GM19452 (cell line): ENCODE measurements around the gene NPHP3.
"Not testable (repeated sequence)": the region's sequence is repeated elsewhere in the genome, so short reads cannot be mapped to it uniquely, and the experiment has no call there.

Experiments
- ATAC-seq: cut with Tn5 transposase; IDR thresholded peaks from one replicate; pipeline ENCODE4 v1.9.1; 2021; ENCODE audit not compliant: unreplicated experiment

NPHP3 gene, protein sequence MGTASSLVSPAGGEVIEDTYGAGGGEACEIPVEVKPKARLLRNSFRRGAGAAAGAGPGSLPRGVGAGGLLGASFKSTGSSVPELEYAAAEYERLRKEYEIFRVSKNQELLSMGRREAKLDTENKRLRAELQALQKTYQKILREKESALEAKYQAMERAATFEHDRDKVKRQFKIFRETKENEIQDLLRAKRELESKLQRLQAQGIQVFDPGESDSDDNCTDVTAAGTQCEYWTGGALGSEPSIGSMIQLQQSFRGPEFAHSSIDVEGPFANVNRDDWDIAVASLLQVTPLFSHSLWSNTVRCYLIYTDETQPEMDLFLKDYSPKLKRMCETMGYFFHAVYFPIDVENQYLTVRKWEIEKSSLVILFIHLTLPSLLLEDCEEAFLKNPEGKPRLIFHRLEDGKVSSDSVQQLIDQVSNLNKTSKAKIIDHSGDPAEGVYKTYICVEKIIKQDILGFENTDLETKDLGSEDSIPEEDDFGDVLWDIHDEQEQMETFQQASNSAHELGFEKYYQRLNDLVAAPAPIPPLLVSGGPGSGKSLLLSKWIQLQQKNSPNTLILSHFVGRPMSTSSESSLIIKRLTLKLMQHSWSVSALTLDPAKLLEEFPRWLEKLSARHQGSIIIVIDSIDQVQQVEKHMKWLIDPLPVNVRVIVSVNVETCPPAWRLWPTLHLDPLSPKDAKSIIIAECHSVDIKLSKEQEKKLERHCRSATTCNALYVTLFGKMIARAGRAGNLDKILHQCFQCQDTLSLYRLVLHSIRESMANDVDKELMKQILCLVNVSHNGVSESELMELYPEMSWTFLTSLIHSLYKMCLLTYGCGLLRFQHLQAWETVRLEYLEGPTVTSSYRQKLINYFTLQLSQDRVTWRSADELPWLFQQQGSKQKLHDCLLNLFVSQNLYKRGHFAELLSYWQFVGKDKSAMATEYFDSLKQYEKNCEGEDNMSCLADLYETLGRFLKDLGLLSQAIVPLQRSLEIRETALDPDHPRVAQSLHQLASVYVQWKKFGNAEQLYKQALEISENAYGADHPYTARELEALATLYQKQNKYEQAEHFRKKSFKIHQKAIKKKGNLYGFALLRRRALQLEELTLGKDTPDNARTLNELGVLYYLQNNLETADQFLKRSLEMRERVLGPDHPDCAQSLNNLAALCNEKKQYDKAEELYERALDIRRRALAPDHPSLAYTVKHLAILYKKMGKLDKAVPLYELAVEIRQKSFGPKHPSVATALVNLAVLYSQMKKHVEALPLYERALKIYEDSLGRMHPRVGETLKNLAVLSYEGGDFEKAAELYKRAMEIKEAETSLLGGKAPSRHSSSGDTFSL (N-terminal part only)

DNA sequence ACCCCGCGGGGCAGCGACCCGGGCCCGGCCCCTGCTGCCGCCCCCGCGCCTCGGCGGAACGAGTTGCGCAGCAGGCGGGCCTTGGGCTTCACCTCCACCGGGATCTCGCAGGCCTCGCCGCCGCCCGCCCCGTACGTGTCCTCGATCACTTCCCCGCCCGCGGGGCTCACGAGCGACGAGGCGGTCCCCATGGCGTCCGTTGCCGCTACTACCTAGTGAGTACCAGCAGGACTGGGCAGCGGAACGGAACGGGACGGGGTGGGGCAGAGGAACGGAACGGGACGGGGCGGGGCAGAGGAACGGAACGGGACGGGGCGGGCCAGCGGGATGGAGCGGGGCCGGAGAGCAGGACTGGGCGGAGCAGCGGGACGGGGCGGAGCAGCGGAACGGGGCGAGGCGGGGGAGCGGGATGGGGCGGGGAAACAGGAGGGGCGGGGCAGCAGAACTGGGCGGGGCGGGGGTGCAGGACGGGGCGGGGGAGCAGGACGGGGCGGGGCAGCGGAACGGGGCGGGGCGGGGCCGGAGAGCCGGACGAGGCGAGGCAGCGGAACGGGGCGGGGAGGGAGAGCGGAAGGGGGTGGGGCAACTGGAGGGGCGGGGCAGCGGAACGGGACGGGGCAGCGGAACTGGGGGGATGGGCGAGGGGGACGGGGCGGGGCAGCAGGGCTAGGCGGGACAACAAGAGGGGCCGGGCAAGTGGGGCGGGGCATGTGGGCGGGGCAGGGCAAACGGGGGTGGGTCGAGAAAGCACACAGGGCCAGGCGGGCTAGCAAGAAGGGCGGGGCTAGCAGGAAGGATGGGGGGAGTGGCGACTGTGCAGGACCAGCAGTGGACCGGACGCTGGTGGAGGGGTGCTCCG, at the start of gene NPHP3:
TSS of gene NPHP3 (minus strand) at position 245 of the 859 bp plus-strand sequence. CDS start at position 191, 54 bp downstream.
- peak; percentile 78 for ATAC-seq

DNA sequence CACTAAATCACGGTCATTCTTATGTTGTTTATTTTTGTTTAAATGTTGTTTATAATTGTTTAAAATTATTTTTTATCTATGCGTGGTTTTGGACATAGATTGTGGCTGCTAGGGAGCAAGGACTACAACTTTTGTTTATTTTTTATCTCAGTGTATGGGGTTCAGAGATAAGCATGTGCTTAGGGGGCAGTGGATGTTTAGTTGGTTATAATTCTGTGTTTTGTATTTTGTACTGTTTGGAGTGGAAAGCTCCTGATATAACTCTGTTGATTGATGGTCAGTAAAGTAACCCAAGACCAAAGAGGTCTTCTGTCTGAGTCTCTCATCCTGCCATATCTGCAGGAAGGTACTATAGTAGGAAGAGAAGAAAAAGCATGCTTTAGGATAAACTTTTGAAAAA, 36.5 kb upstream of the NPHP3 start:
- no peak for ATAC-seq

DNA sequence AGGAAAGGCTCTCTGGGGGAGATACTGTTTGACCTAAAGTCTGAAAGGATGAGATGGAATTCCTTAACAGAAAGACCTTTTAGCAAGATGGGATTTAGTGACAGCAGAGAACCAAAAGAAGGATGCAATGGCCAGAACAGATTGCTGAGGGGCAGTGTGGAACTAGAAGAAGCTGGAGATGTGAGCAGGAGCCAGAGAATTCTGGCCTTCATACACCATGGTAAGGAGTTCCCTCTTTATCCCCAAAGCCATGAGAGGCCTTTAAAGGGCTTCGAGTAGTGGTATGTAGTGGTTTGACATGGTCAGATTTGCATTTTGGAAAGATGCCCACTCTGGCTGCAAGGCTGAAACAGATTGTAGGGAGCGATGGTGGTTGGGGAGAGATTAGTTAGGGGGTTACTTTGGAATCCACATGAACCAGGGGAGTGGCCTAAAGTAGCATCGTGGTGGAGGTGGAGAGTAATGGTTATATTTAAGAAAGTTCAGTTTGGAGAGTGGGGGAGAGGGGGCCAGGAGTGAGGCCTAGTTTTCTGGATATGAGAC, 34.0 kb upstream of the NPHP3 start:
- no peak for ATAC-seq

DNA sequence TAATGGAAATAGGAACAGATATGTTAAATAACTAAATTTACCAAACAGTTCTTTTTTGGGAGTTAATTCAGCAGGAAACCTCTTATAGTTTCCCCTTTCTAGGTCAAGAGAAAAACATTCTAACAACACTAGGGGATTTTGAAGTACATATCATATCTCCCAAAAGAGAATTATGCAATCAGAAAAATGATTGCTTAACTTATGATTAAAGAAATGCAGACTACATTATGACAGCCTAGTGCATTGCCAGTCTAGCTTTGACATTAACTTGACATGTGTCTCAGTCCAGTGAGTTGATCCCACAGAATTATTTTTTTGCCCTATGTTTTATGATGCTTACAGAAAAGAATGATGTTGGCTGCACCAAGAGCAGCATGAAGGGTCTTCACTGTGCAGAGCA, 31.7 kb upstream of the NPHP3 start:
- no peak for ATAC-seq

DNA sequence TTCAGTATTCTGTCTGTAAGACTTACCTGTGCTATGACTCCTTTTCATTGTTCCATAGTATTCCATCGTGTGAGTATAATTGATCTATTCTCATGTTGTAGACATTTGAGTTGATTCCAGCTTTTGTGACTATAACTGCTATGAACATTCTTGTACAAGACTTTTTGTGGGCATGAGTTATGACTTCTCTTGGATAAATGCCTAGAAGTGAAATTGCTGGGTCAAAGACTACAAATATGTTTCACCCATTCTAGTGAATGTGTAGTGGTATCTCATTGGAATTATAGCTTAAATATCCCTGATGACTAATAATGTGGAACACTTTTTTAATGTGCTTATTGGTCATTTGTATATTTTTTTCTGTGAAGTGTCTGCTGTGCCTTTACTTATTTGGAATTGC, 27.6 kb upstream of the NPHP3 start:
- ATAC-seq, result no peak

DNA sequence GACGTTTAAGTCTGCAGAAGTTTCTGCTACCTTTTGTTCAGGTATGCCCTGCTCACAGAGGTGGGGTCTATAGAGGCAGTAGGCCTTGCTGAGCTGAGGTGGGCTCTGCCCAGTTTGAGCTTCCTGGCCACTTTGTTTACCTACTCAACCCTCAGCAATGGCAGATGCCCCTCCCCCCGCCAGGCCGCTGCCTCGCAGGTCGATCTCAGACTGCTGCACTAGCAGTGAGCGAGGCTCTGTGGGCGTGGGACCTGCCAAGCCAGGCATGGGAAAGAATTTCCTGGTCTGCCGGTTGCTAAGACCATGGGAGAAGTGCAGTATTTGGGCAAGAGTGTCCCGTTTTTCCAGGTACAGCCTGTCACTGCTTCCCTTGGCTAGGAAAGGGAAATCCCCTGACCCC, 24.5 kb upstream of the NPHP3 start:
- ATAC-seq, result not testable (repeated sequence)

DNA sequence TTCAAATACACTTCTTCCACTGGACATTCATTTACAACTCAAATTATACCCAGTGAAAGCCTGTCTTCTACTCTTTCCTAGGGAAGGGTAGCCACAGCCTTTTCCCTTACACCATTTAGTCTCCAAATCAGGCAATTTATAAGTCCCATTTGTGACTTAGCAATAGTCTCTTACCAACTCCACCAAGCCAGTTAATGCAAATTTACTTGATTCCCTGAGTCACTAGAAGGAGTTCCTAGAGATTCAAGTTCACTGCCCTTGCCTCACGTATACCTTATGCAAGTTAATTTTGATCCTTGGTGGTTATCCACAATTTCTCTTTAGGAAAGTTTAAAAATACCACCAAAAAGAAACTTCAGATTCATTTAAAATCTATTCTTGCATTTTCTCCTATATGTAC, 16.1 kb upstream of the NPHP3 start:
- no peak for ATAC-seq

DNA sequence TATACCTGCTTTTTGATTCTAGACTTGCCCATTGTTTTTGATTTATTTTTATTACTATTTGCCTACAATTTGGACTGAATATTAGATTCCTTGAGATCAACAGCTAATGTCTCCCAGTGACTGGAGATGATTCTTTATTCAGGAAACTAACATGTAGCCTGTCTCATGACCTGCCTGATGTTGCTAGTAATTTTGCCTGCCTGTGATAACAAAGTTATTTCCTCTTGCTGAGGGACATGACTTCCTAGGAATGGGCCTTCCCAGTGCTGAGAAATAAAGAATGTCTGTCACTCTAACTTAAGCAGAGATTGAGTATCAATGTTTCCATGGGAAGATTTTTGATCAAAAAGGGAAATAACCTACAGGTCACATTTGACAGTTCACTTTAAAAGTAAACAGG, 13.4 kb upstream of the NPHP3 start:
- no peak for ATAC-seq

DNA sequence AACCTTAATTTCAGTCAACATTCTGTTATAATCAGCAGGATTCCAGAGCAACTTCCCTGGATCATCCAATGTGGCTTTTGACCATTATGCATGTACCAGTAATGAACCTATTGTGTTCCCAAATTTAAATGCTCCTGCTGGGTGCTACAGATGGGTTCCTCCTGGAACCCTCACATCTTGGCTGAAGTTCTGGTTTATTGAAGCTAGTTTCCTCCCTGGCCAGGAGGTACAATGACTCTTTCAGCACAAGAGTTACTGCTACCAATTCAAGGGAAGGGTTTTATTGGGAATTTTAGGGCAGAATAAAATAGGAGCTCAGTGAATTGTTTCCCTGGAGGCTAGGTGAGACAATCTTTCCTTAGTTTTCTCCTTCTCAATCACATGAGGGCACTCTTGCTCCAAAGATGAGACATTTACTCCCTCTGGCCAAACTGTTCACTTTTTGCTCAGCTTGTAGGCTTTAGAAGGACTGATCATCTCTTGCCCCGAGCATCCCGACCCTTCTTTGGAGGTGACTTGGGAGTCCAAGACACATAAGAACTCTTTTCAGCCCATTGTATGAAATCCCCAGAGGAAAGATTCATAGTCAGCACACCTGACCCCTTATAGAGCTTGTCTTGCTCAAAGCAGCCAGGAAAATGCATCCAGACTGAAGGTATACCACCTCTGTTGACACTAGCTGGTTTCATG, 8.8 kb upstream of the NPHP3 start:
- no peak for ATAC-seq

DNA sequence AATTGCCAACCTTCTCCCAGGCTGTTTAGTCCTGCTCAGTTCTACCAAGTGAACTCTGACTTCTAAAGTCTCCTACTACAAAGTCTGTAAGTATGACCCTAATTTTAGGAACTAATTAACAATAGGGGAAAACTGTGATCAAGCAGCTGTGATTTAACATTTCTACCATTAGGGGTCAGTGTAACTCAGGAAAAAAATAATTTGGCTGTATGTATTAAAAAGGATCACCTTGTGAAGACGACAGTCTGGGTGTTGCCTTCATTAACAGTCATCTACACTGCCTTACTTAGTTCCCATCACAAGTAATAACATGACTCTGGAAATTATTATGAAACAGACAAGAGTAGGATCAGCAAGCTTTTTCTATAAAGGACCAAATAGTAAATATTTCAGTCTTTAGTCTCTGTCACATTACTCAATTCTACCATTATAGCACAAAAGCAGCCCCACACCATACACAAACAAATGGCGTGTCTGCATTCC, 4.2 kb upstream of the NPHP3 start:
- ATAC-seq, result no peak

DNA sequence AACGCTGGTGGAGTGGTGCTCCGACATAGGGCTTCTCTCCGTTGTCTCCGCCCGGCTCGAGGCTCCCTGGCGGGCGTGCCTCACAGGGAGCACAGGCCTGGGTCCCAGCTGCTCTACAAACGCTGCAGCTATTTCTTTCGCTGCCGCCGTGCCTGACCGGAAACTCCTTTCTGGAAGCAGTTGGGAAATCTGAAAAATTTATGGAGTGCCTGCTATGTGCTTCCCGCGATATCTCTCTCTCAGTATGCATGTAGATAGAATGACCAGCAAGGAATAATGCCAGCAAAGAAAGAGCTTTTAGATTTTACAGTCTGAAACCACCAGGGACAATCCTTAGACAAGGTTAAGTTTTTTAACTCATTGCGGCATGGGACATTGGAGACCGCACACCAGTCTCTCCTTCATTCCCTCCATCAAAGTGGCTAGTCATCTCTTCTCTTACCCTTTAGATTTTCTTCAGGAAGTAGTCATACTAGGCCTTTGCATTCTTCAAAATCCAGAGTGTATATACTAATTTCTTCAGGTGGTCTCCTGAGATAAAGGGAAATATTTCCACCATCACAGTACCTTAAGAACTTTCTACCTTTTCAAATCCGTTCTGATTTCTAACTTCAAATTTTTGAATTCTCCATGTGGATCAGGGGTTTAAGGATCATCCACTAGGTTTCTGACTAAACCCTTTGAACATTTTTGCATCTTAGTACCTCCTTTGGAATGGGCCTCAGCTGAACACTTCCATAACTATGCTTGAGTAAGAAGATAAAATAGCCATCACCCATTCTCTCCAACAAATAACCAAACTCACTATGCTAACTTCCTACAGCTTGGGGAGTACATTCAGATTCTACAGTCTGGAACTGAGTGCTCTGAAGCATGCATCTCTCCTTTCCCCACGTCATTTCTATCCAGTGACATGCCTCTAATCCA, 1.1 kb upstream of the NPHP3 start:
- no peak for ATAC-seq

DNA sequence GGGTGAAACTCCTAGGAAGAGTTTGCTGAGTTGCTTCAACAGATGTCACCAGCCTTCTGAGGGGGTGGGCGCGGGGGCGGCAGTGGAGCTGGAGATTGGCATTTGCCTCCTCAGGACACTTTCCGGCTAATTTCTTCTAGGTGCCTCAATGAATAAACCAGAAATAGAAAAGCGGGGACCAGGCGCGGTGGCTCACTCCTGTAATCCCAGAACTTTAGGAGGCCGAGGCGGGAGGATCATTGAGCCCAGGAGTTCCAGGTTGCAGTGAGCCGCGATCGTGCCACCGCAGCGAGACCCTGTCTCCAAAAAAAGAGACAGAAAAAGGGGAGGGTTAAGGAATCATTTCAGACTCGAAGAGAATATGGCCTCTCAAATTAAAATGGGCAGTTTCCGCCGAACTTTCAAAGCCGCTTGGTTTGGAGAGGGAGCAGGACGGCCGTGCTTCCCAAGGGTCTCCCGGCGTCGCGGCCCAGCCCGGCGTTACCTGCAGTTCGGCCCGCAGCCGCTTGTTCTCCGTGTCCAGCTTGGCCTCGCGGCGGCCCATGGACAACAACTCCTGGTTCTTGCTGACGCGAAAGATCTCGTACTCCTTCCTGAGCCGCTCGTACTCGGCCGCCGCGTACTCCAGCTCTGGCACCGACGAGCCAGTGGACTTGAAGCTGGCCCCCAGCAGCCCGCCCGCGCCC, 587 bp downstream of the NPHP3 start:
- ATAC-seq, result no peak

DNA sequence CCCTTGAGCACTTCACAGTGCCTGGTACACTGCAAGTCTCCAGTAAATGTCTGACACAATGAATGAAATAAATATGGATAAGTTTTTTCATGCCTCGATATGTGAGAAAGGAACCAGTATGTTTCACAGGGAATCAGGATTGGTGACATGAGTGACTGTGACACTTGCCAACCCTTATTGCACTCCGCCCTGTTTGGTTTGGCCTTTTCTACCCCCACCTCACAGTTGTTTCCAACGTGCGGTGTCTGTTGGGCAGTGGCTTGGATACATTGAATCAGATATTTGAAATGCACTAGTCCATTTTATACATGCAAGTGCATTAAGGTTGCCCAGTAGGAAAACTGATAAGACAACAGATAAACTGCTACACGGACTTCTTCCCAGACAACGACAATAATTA, 2.0 kb downstream of the NPHP3 start:
- no peak for ATAC-seq

DNA sequence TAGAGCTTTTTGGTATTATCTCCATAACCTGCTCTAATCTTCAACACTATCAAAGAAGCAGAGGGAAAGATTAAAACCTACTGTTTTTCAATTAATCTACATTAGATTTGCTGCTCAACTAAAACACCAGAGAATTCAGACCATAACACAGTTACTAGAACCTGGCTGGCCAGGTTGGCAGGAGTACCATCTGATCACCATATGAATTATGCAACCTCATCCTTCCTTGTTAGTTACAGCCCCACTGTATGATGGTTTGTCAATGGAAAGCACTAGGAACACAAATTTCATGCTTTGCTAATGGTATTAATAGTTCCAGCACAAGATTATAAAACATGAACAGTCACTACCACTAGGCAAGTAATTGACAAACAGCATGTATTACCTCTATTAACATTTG, 5.8 kb downstream of the NPHP3 start:
- no peak for ATAC-seq

DNA sequence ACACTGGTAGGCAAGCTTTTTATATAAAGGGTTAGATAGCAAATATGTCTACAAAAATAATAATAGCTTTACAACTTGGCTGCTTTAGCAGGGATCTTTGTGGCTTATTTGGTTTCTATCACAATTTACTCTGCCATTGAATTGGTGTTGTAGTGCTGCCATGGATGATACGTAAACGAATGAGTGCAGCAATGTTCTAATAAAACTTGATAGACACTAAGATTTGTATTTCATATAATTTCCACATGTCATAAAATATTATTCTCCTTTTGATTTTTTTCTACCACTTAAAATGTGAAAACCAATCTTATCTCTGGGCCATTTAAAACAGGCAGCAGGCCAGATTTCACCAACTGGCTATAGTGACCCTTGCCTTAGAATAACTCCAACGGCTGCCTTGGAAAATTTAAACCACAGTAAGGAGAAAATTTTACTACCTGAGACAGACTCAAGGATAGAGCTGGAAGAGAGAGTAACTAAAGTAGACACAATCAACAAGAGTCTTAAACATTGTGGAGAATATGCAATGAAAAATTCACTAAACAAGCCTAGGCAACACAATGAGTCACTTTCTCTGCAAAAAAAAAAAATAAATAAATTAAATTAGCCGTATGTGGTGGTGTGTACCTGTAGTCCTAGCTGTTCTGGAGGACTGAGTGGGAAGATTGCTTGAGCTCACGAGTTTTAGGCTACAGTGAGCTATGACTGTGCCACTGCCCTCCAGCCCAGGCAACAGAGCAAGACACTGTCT, 8.1 kb downstream of the NPHP3 start:
- ATAC-seq, result no peak

DNA sequence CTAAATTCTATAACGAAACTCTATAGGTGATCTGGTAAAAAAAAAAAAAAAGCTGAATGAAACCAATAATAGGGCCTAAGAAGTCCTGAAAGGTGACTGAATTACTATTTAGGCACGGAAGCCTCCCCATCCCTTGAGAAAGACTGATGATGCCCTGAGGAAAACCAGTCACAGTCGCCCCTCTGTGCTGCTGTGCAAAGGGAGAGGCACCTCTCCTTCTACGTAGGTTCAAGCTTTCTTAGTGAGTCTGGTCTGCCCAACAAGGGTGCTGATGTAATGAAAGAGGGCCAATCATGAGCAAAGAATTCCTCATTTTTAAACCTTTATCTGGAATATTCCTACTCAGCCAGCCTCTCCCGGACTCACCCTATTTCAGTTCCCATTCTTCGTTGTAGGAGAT, 11.9 kb downstream of the NPHP3 start:
- ATAC-seq, result no peak

DNA sequence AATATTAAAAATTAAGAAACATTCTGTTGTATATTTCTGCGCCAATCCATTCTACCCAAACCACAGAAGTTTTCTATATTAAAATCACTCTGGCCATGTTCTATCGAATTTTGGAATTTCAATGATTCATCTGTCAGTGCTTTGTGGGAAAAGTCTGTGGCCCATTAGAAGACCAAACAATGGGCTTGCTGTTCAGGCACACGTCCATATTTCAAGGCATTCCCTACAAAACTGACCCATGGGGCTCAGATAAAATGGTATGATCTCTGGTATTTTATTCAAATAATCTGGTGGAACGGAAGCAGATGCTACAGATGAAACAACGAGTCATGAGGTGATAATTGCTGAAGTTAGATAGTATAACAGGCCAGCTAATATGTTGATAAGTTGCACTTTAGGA, 12.4 kb downstream of the NPHP3 start:
- no peak for ATAC-seq
